Effector memory CD4-positive, alpha-beta T cell (primary cell): ENCODE data around the gene FBLN2.

ENCODE experiments used
- DNase-seq, 3 donors: peaks; one replicate each; pipeline ENCODE4 v3.0.0-alpha.2; 2020
- H3K27ac ChIP-seq: 2 replicates; pipeline ENCODE4 v1.7.0; 2013; ENCODE audit warnings: mild to moderate bottlenecking, low read length, moderate library complexity; ENCODE audit not compliant: insufficient read depth, poor library complexity, severe bottlenecking
- H3K27me3 ChIP-seq: replicated peaks from 2 replicates; pipeline ENCODE4 v1.7.0; 2013; ENCODE audit warnings: mild to moderate bottlenecking, low read length; ENCODE audit not compliant: insufficient read depth, control insufficient read depth, poor library complexity, severe bottlenecking
- H3K36me3 ChIP-seq: 2 replicates; pipeline ENCODE4 v1.7.0; 2013; ENCODE audit warnings: mild to moderate bottlenecking, low read length, moderate library complexity; ENCODE audit not compliant: control insufficient read depth, insufficient read depth
- H3K4me1 ChIP-seq: 2 replicates; pipeline ENCODE4 v1.7.0; 2013; ENCODE audit warnings: low read length, mild to moderate bottlenecking; ENCODE audit not compliant: control insufficient read depth, insufficient read depth, poor library complexity, severe bottlenecking
- H3K4me3 ChIP-seq: 2 replicates; pipeline ENCODE4 v1.7.0; 2013; ENCODE audit warnings: low read length, low read depth, mild to moderate bottlenecking; ENCODE audit not compliant: insufficient read depth, poor library complexity, severe bottlenecking
- H3K9me3 ChIP-seq: 2 replicates; pipeline ENCODE4 v1.7.0; 2013; ENCODE audit warnings: mild to moderate bottlenecking, low read length, moderate library complexity; ENCODE audit not compliant: control insufficient read depth

FBLN2 gene

DNA sequence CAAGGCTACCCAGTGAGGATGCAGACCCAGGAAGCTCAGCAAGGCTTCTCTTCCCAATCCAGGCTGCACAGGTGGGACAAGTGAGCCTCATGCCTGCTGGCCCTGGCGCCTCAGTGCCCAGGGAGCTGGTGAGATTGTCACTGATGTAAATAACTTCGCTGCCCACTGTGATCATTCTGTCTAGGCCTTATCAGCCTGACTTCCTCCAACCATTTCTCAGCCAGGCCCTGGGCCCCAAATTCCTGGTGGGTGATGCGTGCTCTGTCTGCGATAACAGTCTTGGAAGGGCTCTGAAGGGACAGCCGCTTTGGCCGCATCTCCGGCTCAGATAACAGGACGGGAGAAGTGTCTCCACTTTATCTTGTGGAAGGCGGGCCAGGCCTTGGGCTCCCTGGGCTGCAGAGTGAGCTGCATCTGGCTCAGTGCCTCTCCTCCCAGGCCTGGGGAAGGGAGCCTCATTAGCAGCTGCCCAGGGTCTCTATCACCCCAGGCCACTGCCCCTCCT, 2.2 kb upstream of the FBLN2 start:
- H3K36me3 ChIP-seq, result no peaks in the 10 kb centered on the region
- no peak overlapping the region for H3K27ac ChIP-seq
- no peaks in the 10 kb centered on the region for H3K9me3 ChIP-seq
- H3K4me3 ChIP-seq, result no peak overlapping the region
- H3K27me3 ChIP-seq, result peaks cover 8% of the 10 kb centered on the region
- no peaks in the 10 kb centered on the region for H3K4me1 ChIP-seq
- DNase-seq, result no peak

GRCh38 chr3:13547591-13548371, 1.1 kb upstream of the FBLN2 start:
- no peaks in the 10 kb centered on the region for H3K36me3 ChIP-seq
- no peaks in the 10 kb centered on the region for H3K9me3 ChIP-seq
- no peak overlapping the region for H3K4me3 ChIP-seq
- no peaks in the 10 kb centered on the region for H3K4me1 ChIP-seq
- DNase-seq, result no peak
- peaks cover 8% of the 10 kb centered on the region for H3K27me3 ChIP-seq
- H3K27ac ChIP-seq, result no peak overlapping the region

- no peaks in the 10 kb centered on the region for H3K36me3 ChIP-seq
- no peak overlapping the region for H3K27ac ChIP-seq
- no peaks in the 10 kb centered on the region for H3K4me1 ChIP-seq
- DNase-seq, result no peak
- peaks cover 8% of the 10 kb centered on the region for H3K27me3 ChIP-seq
- H3K9me3 ChIP-seq, result no peaks in the 10 kb centered on the region
- no peak overlapping the region for H3K4me3 ChIP-seq
These were observed 898 bp downstream of the FBLN2 start for GRCh38 chr3:13549623-13550422.

DNA sequence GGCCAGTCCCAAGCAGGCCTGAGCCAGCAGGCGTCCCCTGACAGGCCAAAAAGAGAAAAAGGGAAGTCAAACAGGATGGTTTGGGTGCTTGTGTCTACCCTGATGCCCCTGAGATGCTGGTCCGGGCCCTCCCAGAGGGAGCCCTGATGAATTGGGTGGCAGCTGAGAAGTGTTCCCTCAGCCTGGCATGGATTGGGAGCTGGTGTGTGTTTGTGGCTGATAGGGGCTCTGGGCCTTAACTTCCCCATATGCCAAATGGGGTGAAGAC, 1.4 kb downstream of the FBLN2 start:
- no peaks in the 10 kb centered on the region for H3K9me3 ChIP-seq
- H3K36me3 ChIP-seq, result no peaks in the 10 kb centered on the region
- no peak overlapping the region for H3K27ac ChIP-seq
- no peak for DNase-seq
- no peaks in the 10 kb centered on the region for H3K4me1 ChIP-seq
- H3K27me3 ChIP-seq, result peaks cover 8% of the 10 kb centered on the region
- H3K4me3 ChIP-seq, result no peak overlapping the region

DNA sequence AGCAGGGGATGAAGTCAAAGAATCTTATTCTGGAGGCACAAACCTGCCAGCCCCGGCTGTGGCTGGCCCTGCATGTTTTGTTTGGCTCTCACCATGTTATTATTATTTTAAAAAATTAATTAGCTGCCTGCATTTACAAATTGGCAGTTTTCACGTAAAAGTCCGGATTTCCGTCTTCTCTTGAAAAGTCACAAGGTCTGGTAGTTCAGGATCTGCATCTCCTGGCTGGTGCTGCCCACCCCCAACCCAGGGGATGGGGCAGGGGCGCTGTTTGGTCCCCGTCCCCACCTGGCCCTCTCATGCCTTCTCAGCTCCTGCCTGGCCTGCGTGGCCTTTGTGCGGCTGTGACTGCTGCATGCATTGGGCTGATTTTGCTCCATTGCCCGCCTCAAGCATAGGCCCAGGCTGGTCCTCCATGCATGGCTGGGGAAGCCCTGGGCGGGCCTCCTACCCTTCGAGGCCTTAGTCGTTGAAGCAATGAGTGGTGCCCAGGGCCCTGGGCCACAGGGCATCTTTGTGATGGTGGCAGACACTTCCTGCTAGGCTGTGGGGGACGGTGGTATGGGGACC, 2.0 kb downstream of the FBLN2 start:
- Histone ChIP-seq H3K36me3 (no peaks in the 10 kb centered on the region), H3K4me1 (no peaks in the 10 kb centered on the region), H3K9me3 (no peaks in the 10 kb centered on the region), H3K27ac (no peak overlapping the region), H3K27me3 (peaks cover 8% of the 10 kb centered on the region), H3K4me3 (no peak overlapping the region)
- no peak for DNase-seq

DNA sequence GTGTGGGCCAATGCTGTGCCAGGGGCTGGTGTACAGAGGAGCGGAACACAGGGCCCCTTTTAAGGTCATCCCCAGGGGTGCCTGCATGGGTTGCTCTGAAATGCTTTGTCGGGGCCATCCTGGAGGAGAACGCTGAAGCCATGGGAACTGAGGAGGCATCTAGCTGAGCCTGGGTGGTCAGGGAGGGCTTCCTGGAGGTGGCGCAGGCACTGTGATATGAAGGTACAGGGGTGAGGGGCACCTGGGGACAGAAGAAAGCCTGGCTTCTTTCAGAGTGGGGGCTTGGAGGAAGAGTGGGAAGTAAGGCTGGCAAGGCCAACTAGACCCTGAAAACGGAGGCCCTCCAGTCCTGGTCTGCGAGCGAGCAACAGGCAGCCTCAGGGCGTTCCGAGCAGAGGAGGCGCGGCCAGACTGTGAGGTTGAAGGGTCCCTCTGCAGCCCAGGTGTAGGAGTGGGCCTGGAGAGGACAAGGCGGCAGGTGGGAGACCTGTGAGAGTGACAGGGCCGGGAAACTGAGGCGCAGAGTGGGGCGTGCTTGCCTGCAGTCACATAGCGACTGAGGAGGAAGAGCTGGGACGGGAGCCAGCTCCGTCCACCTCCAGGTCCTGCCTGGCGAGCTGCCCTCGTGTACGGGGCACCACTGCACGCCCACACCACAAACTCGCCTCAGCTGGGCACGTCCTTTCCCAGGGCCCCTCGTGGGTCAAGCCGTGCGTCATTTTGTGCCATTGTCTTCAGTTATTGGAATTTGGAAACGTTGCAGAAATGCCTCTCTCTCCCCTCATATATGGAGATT, 4.1 kb downstream of the FBLN2 start:
- no peak overlapping the region for H3K4me3 ChIP-seq
- H3K4me1 ChIP-seq, result no peaks in the 10 kb centered on the region
- no peaks in the 10 kb centered on the region for H3K9me3 ChIP-seq
- no peak overlapping the region for H3K27ac ChIP-seq
- no peaks in the 10 kb centered on the region for H3K36me3 ChIP-seq
- H3K27me3 ChIP-seq, result peaks cover 8% of the 10 kb centered on the region
- DNase-seq, result no peak

GRCh38 chr3:13553686-13554085, 4.8 kb downstream of the FBLN2 start:
- peaks cover 8% of the 10 kb centered on the region for H3K27me3 ChIP-seq
- no peaks in the 10 kb centered on the region for H3K4me1 ChIP-seq
- no peaks in the 10 kb centered on the region for H3K9me3 ChIP-seq
- DNase-seq, result no peak
- H3K36me3 ChIP-seq, result no peaks in the 10 kb centered on the region
- H3K27ac ChIP-seq, result no peak overlapping the region
- no peak overlapping the region for H3K4me3 ChIP-seq

DNA sequence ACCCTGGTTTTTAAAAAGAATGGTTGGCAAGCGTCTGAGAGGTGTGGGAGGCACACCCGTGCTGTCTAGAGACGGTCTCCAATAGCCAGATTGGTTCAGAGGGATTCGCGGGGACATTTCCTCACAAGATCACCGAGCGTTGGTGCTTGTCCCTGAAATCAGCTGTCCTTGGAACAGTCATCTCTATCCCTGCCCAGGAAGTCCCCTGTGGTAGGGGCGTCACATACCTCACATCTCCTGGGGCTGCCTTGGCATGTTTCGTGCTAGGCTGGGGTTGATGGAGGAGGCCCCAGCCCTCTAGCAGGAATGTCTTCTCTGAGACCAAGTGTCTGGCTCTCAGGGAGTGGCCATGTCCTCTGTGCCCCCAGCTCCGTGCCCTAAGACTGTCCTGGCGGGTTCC, 6.8 kb downstream of the FBLN2 start:
- no peaks in the 10 kb centered on the region for H3K9me3 ChIP-seq
- H3K27me3 ChIP-seq, result peaks cover 8% of the 10 kb centered on the region
- no peak for DNase-seq
- no peaks in the 10 kb centered on the region for H3K36me3 ChIP-seq
- no peaks in the 10 kb centered on the region for H3K4me1 ChIP-seq
- no peak overlapping the region for H3K27ac ChIP-seq
- no peak overlapping the region for H3K4me3 ChIP-seq

DNA sequence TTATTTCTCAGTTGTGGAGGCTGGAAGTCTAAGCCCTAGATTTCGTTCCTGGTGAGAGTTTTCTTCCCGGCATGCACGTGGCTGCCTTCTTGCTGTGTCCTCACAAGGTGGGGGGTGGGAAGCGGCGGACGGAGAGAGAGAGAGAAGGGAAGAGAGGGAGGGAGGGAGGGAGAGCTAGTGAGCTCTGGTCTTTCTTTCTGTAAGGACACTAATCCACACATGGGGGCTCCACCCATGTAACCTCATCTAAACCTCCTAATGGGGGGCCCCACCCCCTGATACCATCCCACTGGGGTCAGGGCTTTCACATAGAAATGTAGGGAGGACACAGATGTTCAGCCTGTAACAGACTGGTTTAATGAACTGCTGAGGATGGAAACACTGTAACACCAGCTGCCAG, 7.3 kb downstream of the FBLN2 start:
- DNase-seq, result no peak
- Histone ChIP-seq H3K27me3 (peaks cover 3% of the 10 kb centered on the region), H3K36me3 (no peaks in the 10 kb centered on the region), H3K4me3 (no peak overlapping the region), H3K27ac (no peak overlapping the region), H3K9me3 (no peaks in the 10 kb centered on the region), H3K4me1 (no peaks in the 10 kb centered on the region)
